GM18511 (cell line): ENCODE data around the gene TAF10.

Experiments
- ATAC-seq: cut with Tn5 transposase; IDR thresholded peaks from one replicate; pipeline ENCODE4 v1.9.1; 2021; ENCODE audit warnings: mild to moderate bottlenecking, moderate library complexity; ENCODE audit not compliant: unreplicated experiment

TAF10 gene

GRCh38 chr11:6640985-6641701 is 29.1 kb upstream of the TAF10 start:
- ATAC-seq = no peak

GRCh38 chr11:6640036-6640984 is 28.3 kb upstream of the TAF10 start:
- no peak for ATAC-seq

DNA sequence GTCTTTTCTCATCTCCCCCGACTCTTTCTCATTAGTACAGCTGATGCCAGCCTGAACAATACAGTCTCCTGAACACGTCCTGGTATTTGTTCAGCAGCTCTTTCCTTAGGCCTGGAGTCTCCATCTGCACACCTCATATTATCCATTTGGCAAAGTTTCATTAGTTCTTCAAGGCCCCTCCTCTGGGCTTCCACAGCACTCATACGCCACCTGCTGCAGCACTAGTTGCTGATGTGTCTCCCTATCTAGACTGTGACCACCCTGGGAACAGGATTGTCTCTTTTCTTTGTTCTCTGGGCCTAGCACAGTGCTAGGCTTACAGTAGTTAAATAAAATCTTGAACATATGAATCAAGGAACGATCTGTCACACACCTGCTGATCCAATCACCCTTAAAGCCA is 26.4 kb upstream of the TAF10 start:
- ATAC-seq = no peak

- ATAC-seq = no peak
Observed at GRCh38 chr11:6637871-6638270, 25.9 kb upstream of the TAF10 start.

GRCh38 chr11:6636480-6636879 is 24.5 kb upstream of the TAF10 start:
- ATAC-seq = no peak

DNA sequence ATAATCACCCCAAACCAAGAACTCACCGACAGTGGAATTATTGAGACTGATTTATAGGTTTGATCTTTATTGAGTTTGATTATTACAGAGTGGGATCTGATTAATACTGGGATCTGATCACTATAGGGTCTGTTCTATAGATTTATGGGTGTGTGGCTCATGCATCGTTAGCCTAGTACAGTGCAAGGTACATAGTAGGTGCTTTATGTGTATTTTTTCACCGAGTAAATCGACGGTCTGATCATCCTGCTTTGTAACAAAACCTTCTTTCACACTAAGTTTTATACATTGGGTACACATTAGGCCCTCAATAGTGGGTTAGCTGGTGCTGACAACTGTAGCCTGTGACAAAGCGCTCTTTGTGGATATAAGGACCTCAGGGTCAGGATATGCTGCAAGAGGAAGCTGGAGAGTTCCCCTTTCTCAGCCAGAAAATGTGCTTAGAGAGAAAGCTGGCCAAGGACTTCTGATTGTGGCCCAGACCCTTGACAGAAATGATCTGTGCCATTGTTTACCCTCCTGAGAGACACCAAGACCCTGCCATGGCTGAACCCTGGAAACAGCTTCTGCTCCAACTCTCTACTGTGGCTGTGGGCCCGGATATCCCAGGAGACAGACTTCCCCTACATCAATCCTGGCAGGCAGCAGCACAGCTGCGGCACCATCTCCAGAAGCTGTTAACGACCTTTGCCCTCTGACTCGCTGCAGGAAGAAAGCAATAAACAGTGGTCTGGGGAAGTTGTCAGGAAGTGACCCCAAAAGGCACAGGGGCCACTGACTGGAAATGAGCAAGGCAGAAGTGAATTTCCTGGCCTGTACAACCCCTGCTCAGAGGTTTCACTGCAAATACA is 23.3 kb upstream of the TAF10 start:
- no peak for ATAC-seq

DNA sequence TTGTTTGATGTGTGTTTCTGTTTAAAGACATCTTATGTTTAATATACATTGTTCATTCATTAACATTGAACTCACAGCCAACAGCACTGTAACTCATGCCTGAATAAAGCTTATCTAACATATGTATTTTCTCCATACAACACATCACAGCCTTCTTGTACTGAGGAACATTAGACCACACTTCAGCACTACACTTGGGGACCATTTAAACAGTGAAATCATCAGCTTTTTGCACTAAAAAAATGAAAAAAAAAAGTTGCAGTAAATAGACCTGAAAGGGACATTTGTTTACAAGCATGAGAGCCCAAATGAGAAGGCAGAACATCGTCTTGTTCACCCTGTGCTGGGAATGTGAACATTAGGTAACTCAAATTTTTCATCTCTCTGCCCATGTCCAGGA is 22.5 kb upstream of the TAF10 start:
- ATAC-seq = no peak

GRCh38 chr11:6633422-6634408 is 21.7 kb upstream of the TAF10 start:
- no peak for ATAC-seq

- no peak for ATAC-seq
Observed at GRCh38 chr11:6632116-6633073, 20.4 kb upstream of the TAF10 start.

- no peak for ATAC-seq
Observed at GRCh38 chr11:6631361-6631890, 19.4 kb upstream of the TAF10 start.

DNA sequence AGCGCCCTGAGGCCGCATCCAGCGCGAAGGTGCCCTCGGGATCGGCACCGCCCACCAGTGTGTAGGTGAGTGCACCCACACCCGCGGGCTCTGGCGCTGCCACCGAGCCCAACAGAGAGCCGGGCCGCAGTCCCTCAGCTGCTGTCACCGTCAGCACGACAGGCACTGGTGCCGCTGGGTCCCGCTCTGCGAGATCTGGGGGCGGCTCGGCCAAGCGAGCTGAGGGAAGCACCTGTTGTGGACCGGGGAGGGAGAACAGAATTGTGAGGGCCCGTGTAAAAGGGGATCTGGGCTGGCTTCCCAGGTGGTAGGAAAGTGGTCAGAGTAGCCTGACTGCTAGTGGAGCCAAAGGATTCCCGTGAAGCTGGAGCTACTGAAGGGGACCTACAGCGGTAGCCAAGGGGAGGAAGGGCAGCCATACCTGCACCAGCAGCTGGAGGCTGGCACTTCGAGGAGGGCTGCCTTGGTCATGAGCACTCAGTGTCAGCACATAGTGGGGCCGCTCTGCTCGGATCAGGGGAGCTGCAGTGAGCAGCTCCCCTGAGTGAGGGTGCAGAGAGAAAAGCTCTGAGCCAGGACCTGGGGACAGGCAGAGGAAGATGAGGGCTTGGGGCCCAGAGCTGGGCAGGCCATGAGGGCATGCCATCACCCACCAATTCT is 18.7 kb upstream of the TAF10 start:
- no peak for ATAC-seq

GRCh38 chr11:6629892-6630631 is 18.0 kb upstream of the TAF10 start:
- ATAC-seq = no peak

DNA sequence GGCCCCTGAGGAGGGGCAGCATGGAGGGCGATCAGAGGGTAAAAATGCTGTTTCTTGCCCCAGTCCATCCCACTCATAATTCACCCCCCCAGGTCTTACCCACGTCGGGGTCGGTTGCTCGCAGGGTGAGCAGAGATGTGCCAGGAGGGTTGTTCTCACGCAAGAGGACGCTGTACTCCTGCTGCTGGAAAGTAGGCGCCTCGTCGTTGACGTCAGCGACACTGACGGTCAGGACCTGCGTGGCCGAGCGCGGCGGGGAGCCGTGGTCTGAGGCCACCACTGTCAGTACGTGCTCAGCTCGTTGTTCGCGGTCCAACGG is 17.5 kb upstream of the TAF10 start:
- ATAC-seq = no peak

DNA sequence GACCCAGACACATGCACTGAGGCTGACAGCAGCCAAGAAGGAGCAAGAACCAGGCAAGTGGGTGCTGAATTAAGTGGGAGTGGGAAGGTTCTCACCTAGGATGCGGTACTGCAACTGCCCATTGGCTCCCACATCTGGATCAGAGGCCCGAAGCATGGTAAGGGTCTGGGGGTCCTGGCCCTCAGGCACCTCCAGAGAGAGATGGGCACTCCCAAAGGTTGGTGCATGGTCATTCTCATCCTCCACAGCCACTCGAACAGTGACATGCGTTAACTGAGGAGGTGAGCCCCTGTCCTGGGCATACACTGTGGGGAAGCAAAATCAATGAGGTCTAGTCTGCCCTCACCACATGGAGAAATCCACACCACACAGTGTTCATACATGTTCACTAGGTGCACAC is 16.5 kb upstream of the TAF10 start:
- ATAC-seq = no peak

DNA sequence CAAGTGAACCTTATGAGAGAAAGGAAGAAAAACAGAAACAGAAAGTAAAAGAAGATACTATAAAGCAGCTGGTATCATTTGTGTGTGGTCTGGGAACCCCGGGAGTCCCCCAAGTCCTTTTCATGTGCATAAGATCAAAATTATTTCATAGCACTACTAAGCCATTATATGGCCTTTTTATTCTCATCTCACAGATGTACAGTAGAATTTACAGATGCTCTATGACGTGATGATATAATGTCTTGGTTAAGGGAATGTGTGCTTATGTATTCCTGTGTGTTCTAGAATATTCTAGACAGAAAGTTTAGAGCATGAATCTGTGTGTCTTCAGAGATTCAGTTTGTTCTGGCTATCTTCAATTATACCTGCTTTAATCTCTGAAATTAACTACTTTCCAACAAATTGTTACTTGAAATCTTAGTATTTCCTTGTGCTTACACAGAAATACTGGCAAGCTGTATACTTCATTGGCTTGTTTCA is 15.8 kb upstream of the TAF10 start:
- peak; percentile 80 for ATAC-seq

DNA sequence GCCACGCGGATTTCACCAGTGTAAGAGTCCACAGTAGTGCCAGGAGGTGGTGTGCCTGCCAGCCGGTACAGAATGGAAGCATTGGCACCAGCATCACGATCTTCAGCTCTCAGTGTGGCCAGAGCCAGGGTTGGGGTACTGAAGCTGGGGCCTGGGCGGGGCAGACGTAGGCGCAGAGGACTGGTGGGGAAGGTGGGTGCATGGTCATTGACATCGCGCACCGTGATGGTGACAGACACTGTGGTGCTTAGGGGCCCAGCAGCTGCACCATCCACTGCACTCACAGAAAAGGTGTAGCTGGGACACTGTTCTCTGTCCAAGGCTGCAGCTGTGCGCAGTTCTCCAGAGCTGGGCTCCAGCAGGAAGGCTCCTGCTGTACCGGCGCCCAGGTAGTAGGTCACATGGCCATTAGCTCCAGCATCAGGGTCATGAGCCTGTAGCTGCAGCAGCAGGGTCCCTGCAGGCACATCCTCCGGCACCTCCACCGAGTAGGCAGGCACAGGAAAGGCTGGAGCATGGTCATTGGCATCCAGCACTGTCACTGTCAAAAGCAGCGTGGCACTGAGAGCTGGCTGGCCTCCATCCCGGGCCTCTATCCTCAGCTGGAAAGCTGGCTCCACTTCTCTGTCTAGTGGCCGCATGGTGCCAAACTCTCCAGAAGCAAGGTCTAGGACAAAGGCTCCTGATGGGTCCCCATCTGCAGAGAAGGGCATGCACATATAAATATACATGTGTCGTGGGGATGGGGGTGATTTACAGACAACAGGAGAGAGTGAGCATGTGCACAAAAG is 15.2 kb upstream of the TAF10 start:
- no peak for ATAC-seq
